NCI-H2227 treated with DMSO at 0.1 percent for 48 hours (cell line): ENCODE data around the gene CREBL2.
"Not testable (repeated sequence)": the region's sequence is repeated elsewhere in the genome, so short reads cannot be mapped to it uniquely, and the experiment has no call there.

ENCODE experiments used
- DNase-seq: peaks from one replicate; lab custom pipeline; 2025; lab: John Stamatoyannopoulos, UW

CREBL2 gene, protein sequence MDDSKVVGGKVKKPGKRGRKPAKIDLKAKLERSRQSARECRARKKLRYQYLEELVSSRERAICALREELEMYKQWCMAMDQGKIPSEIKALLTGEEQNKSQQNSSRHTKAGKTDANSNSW

GRCh38 chr12:12611512-12612306 is at the start of gene CREBL2:
CREBL2 (plus strand) TSS chr12:12611876; CDS start chr12:12612173, 297 bp downstream.
- DNase-seq, result peak; percentile 92

DNA sequence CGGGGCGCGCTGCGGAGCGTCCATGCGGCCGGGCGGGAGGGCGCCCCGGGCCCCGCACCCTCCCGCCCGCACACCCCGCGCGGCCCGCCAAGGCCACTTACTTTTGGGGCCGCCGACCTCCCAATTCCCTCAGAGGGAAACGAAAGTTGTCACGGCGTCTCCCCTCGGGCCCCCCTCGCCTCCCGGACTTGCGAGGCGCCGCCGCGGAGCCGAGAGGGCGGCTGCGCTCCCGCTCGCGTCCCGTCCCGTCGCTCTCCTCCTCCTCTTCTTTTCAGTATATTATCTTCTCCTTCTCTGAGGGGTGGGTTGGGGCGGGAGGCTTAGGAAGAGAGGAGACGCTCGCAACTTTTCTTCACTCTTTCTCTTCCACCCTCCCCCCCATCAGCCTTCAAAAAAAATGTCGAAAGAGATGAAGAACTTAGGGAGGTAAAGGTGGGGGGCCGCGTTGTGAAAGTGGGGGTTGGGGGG is 49.6 kb upstream of the CREBL2 start:
- no peak for DNase-seq

- DNase-seq, result peak; percentile 82
These were observed 49.0 kb upstream of the CREBL2 start, which contains the start of gene DUSP16 for GRCh38 chr12:12562585-12563261. DUSP16 (minus strand) TSS chr12:12562863; CDS start chr12:12521098, 41,765 bp downstream.

GRCh38 chr12:12563290-12563928 is 48.3 kb upstream of the CREBL2 start:
- DNase-seq, result no peak

- DNase-seq, result no peak
These were observed 46.8 kb upstream of the CREBL2 start for GRCh38 chr12:12564911-12565310.

DNA sequence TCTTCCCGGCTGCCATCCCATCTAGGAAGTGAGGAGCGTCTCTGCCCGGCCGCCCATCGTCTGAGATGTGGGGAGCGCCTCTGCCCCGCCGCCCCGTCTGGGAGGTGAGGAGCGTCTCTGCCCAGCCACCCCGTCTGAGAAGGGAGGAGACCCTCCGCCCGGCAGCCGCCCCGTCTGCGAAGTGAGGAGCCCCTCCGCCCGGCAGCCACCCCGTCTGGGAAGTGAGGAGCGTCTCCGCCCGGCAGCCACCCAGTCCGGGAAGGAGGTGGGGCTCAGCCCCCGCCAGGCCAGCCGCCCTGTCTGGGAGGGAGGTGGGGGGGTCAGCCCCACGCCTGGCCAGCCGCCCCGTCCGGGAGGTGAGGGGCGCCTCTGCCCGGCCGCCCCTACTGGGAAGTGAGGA is 45.7 kb upstream of the CREBL2 start:
- DNase-seq, result not testable (repeated sequence)

DNA sequence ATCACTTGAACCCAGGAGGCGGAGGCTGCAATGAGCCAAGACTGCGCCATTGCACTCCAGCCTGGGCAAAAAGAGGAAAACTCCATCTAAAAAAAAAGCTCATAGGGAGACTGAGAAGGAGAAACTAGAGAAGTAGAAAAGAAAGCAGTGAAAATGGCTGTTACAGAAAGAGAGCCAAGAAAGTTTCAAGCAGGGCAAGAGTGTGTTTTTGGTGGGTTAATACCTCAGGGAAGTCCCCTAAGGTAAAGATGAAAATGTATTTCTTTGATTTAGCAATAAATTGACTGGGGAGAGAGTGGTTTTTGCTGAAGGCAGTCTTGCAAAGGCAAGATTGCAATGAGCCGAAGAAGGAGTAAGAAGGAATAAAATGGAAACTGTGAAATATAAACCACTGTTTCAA is 39.0 kb upstream of the CREBL2 start:
- no peak for DNase-seq

- no peak for DNase-seq
These were observed 33.9 kb upstream of the CREBL2 start for GRCh38 chr12:12577786-12578185.

DNA sequence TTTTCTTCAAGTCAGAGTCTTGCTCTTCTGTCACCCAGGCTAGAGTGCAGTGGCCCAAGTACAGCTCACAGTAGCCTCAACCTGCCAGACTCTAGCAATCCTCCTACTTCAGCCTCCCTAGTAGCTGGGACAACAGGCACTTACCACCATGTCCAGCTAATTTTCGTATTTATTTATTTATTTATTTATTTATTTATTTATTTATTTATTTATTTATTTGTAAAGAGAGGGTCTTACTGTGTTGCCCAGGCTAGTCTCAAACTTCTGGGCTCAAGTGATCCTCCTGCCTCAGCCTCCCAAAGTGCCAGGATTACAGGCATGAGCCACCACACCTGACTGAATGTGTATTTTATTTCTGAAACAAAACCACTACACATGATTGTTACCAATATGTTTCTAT is 31.0 kb upstream of the CREBL2 start:
- DNase-seq, result not testable (repeated sequence)

- DNase-seq, result no peak
These were observed 29.3 kb upstream of the CREBL2 start for GRCh38 chr12:12582193-12582881.

DNA sequence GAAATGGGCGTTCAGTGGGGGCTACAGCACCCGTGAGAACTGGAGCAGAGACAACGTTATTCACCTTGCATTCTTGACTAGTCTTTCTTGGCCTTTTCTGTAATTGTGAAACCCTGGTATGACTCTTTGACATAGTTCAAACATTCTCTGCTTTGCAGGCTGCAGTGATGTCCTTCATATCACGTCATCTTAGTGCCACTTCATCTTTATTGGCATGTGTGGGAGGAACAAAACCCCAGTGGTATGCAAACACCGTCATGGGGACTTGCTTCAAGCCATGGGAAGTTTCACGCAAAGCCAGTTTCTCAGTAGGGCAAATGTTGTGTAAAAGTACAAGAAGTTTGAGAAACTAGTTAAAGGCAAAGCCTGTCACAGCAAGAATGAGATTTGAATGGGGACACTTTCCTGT is 28.8 kb upstream of the CREBL2 start:
- DNase-seq, result no peak

- no peak for DNase-seq
These were observed 28.0 kb upstream of the CREBL2 start for GRCh38 chr12:12583510-12584178.

GRCh38 chr12:12585115-12585863 is 26.4 kb upstream of the CREBL2 start:
- no peak for DNase-seq

DNA sequence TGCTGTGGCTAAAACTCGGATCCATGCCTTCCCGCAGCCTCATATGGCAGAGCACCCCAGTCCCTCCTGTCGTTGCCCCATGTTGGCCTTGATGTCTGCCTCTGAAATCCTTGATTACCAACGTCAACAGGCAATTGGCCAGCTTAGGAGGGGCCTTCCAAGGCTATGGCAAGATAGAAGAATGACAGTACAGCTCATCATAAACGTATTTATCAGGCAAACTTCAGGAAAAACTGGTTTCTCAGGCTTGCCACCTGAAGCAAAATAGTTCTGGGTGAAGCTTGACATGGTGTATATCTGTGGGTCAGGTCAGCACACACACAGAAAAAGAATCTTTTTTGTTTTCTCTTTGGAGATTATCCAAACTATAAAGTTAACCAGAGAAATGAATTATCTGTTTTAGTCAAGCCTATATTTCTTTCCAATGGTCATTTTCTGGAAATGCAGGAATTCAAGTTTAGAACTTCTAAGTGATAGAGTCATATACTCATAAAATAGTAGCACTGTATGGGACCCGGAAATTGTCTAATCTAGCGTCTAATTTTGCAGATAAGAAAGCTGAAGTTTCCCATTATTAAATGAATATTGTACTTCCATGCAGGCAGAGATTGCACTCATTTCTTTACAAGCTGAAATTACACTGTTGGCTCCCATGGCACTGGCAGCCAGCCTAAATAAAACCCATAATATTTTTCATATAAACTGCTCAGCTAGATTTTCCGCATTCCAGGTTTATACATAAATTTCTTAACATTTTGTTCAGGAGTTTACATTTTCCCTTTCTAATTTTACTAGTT is 24.6 kb upstream of the CREBL2 start:
- no peak for DNase-seq

GRCh38 chr12:12587878-12588277 is 23.8 kb upstream of the CREBL2 start:
- no peak for DNase-seq

DNA sequence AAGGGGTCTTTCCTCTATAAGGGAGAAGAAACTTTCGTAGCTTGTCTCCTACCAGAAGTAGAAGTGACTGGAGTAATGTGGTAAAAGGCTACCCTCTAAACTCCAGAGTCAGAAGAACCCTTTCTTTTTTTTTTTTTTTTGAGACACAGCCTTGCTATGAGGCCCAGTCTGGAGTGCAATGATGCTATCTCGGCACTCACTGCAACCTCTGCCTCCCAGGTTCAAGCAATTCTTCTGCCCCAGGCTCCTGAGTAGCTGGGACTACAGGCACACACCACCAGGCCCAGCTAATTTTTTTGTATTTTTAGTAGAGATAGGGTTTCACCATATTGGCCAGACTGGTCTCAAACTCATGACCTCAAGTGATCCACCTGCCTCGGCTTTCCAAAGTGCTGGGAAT is 23.2 kb upstream of the CREBL2 start:
- not testable (repeated sequence) for DNase-seq

GRCh38 chr12:12590961-12591360 is 20.7 kb upstream of the CREBL2 start:
- no peak for DNase-seq

DNA sequence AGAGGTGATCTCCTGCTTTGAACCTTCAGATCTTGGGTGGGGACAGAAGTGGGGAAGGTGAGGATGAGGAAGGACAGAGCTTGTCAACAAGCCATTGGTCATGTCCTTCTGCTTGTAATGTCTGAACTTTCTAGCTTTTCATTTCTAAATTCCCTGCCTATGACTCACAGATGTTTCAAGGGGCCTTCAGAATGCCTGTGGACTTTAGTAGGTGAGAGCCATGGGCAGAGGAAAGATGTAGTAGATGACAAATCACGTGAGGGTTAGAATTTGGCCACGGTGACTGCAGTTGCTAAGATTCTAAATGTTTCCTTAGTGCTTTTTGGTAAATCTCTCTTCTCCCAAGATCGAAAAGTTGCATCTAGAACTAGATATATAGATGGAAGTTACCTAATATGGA is 18.7 kb upstream of the CREBL2 start:
- no peak for DNase-seq

- DNase-seq, result not testable (repeated sequence)
These were observed 15.7 kb upstream of the CREBL2 start for GRCh38 chr12:12595929-12596328.

DNA sequence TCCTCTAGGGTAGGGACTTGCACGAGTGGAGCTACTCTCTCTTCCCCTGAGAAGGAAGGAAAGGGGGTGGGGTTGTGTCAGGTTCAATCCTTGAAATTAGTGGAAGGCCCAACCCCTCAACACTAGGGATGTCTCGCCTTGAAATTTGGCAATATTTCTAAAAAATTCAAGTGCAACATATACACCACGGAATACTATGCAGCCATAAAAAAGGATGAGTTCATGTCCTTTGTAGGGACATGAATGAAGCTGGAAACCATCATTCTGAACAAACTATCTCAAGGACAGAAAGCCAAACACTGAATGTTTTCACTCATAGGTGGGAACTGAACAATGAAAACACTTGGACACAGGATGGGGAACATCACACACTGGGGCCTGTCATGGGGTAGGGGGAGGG is 15.1 kb upstream of the CREBL2 start:
- not testable (repeated sequence) for DNase-seq
